ENCODE results near the gene UNC45A.

- TF ChIP-seq CTCF (IDR thresholded peaks at IDR 0.05) (no peak), EP300 (IDR thresholded peaks at IDR 0.05) (no peak), POLR2A (IDR thresholded peaks at IDR 0.05) (no peak)
These were observed 18.0 kb downstream of the UNC45A start for GRCh38 chr15:90952901-90953677.

Measured in ovary (tissue), 3 donors.